OCI-LY3 (cell line): ENCODE results near the gene PILRA.
"Not testable (repeated sequence)": the region's sequence is repeated elsewhere in the genome, so short reads cannot be mapped to it uniquely, and the experiment has no call there.

Source experiments
- H2AFZ ChIP-seq: fragments of 200-600, 300-600 bp; shearing (Covaris generic); 2 replicates; pipeline ENCODE4 v1.6.0; 2014; ENCODE audit warnings: antibody characterized with exemption, low read depth, low read length
- H3K27ac ChIP-seq: fragments of 200-600, 300-600 bp; sonication (generic); 2 replicates; pipeline ENCODE4 v1.5.1; 2014; ENCODE audit warnings: mild to moderate bottlenecking, low read length, moderate library complexity, mixed read lengths
- H3K27me3 ChIP-seq: fragments of 200-600, 300-600 bp; sonication (generic); 2 replicates; pipeline ENCODE4 v1.6.1; 2014; ENCODE audit warnings: low read depth, low read length, mixed read lengths
- H3K36me3 ChIP-seq: fragments of 200-600, 300-600 bp; sonication (generic); replicated peaks from 2 replicates; pipeline ENCODE3; 2014; ENCODE audit warnings: low read depth, low read length, mixed read lengths
- H3K4me1 ChIP-seq: fragments of 300-600, 200-600 bp; sonication (generic); 2 replicates; pipeline ENCODE4 v1.6.1; 2014; ENCODE audit warnings: low read length, mixed read lengths
- H3K4me2 ChIP-seq: fragments of 200-600, 300-600 bp; sonication (generic); 2 replicates; pipeline ENCODE4 v1.6.1; 2014; ENCODE audit warnings: low read length, mixed read lengths
- H3K4me3 ChIP-seq: fragments of 300-600, 200-600 bp; sonication (generic); 2 replicates; pipeline ENCODE4 v1.5.1; 2014; ENCODE audit warnings: antibody characterized with exemption, mild to moderate bottlenecking, low read length, moderate library complexity
- H3K79me2 ChIP-seq: fragments of 300-600, 200-600 bp; shearing (Covaris generic); 2 replicates; pipeline ENCODE4 v1.6.1; 2014; ENCODE audit warnings: mild to moderate bottlenecking, low read length, mixed read lengths
- H3K9ac ChIP-seq: fragments of 300-600, 200-600 bp; shearing (Covaris generic); 2 replicates; pipeline ENCODE4 v1.6.0; 2014; ENCODE audit warnings: mild to moderate bottlenecking, low read length, moderate library complexity
- H3K9me3 ChIP-seq: fragments of 200-600, 300-600 bp; shearing (Covaris generic); 2 replicates; pipeline ENCODE4 v1.6.1; 2014; ENCODE audit warnings: low read length, mixed read lengths; ENCODE audit not compliant: insufficient read depth
- H4K20me1 ChIP-seq: fragments of 200-600, 300-600 bp; sonication (generic); 2 replicates; pipeline ENCODE4 v1.6.1; 2016; ENCODE audit warnings: low read length, mixed read lengths; ENCODE audit not compliant: insufficient read depth
- EZH2phosphoT487 ChIP-seq: fragments of 200-600 bp; shearing (Covaris generic); IDR thresholded peaks from 2 replicates; pipeline ENCODE4 v1.6.1; 2018; ENCODE audit warnings: antibody characterized with exemption, mixed run types, low read depth
- TF ChIP-seq, protein P1 (sequence below): fragments of 200-600, 300-600 bp; sonication (generic); IDR thresholded peaks from 2 replicates; pipeline ENCODE4 v1.5.1; 2014; ENCODE audit warnings: antibody characterized with exemption, low read length, low read depth

Gene PILRA

DNA sequence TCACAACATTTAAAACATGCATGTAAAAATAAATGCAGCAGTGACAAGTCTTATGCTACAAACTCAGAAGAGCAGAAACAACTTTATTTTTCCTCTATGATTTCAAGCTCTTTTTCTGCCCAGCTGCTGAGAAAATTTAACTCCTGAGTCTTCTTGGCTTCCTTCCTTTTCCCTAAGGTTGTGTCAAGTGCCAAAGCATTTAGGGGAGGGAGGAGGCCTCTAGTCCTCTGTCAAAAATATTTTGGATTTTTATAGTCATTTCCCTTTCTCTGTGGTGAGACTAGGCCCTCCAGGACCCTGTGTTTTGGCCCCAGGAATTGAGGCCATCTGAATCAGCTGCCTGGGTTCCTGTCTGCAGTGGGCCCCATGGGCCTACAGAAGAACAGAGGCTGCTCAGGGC is 26.4 kb upstream of the PILRA start:
- Histone ChIP-seq H3K79me2 (peaks cover 20% of the 10 kb centered on the region), H4K20me1 (peaks cover 3% of the 10 kb centered on the region; the same call in 1 of the 2 replicates)

DNA sequence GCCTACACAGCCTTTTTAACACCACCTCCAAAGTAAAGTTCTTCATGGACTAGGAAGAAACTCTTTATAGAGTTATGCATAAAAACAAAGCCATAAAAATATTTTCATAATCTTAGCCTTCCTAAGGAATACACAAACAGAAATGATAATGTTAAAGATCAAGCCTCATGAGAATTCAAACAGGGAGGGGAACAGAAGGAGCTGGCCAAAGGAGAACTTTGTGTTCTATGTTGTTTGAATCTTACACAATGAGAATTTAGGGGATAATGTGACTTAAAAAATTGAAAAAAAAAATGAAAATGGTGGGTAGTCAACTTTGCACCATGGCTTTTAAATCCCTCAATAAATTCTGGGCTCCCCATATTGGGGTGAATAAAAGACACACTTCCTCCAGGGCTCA is 24.5 kb upstream of the PILRA start:
- H3K36me3 ChIP-seq, result peaks cover 45% of the 10 kb centered on the region
- no peaks in the 10 kb centered on the region for H3K9me3 ChIP-seq
- no peak overlapping the region for H2AFZ ChIP-seq
- H3K27me3 ChIP-seq, result no peaks in the 10 kb centered on the region
- no peaks in the 10 kb centered on the region; the same call in 1 of the 2 replicates for H4K20me1 ChIP-seq
- H3K27ac ChIP-seq, result no peak overlapping the region
- H3K4me3 ChIP-seq, result no peak overlapping the region
- H3K79me2 ChIP-seq, result peaks cover 9% of the 10 kb centered on the region
- no peak overlapping the region for H3K9ac ChIP-seq
- TF ChIP-seq, protein P1, sequence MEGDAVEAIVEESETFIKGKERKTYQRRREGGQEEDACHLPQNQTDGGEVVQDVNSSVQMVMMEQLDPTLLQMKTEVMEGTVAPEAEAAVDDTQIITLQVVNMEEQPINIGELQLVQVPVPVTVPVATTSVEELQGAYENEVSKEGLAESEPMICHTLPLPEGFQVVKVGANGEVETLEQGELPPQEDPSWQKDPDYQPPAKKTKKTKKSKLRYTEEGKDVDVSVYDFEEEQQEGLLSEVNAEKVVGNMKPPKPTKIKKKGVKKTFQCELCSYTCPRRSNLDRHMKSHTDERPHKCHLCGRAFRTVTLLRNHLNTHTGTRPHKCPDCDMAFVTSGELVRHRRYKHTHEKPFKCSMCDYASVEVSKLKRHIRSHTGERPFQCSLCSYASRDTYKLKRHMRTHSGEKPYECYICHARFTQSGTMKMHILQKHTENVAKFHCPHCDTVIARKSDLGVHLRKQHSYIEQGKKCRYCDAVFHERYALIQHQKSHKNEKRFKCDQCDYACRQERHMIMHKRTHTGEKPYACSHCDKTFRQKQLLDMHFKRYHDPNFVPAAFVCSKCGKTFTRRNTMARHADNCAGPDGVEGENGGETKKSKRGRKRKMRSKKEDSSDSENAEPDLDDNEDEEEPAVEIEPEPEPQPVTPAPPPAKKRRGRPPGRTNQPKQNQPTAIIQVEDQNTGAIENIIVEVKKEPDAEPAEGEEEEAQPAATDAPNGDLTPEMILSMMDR, result no peak
- no peak for TF ChIP-seq EZH2phosphoT487
- no peak overlapping the region for H3K4me2 ChIP-seq
- H3K4me1 ChIP-seq, result peaks cover 13% of the 10 kb centered on the region

More for the DNA sequence above, 26.4 kb upstream of the PILRA start:
- H3K9me3 ChIP-seq, result no peaks in the 10 kb centered on the region
- H3K27me3 ChIP-seq, result no peaks in the 10 kb centered on the region
- H3K4me1 ChIP-seq, result peaks cover 17% of the 10 kb centered on the region
- no peak overlapping the region for H3K4me2 ChIP-seq
- H2AFZ ChIP-seq, result no peak overlapping the region
- H3K4me3 ChIP-seq, result no peak overlapping the region
- no peak overlapping the region for H3K9ac ChIP-seq
- no peak for TF ChIP-seq EZH2phosphoT487
- TF ChIP-seq, protein P1, result no peak
- H3K27ac ChIP-seq, result no peak overlapping the region
- peaks cover 44% of the 10 kb centered on the region for H3K36me3 ChIP-seq

DNA sequence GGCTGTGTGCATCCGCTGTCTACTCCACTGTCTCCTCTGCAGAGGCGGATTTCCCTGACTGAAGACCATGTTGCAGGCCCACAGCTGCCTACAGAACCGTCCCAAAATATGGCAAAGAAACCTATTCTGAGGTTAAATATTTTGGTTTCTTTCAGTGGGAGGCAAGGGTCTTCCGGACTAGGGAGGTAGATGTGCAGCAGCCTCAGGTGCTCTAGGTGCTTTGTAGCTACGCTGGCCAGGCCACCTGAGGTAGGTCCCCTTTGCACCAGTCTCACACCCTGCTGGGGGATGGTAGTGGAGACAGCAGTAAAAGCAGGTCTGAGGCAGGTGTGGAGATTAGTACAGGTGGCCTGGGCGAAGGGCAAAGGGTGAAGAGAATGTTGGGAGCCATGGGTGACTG is 23.5 kb upstream of the PILRA start:
- H3K36me3 ChIP-seq, result peaks cover 48% of the 10 kb centered on the region
- H2AFZ ChIP-seq, result no peak overlapping the region
- peaks cover 9% of the 10 kb centered on the region for H3K79me2 ChIP-seq

GRCh38 chr7:100351657-100352058 is 21.6 kb upstream of the PILRA start:
- Histone ChIP-seq H3K36me3 (peaks cover 56% of the 10 kb centered on the region), H2AFZ (no peak overlapping the region), H3K4me2 (no peak overlapping the region), H3K9me3 (no peaks in the 10 kb centered on the region), H3K79me2 (peaks cover 5% of the 10 kb centered on the region; the same call in 1 of the 2 replicates), H3K4me1 (no peaks in the 10 kb centered on the region), H3K4me3 (no peak overlapping the region), H3K27ac (no peak overlapping the region), H3K9ac (no peak overlapping the region), H4K20me1 (no peaks in the 10 kb centered on the region; the same call in 1 of the 2 replicates), H3K27me3 (no peaks in the 10 kb centered on the region)
- TF ChIP-seq, protein P1, result no peak
- TF ChIP-seq EZH2phosphoT487, result no peak

More for the DNA sequence above, 23.5 kb upstream of the PILRA start:
- no peak overlapping the region for H3K4me3 ChIP-seq
- H4K20me1 ChIP-seq, result no peaks in the 10 kb centered on the region; the same call in 1 of the 2 replicates
- H3K4me1 ChIP-seq, result peaks cover 4% of the 10 kb centered on the region
- no peaks in the 10 kb centered on the region for H3K27me3 ChIP-seq
- no peak overlapping the region for H3K4me2 ChIP-seq
- H3K9ac ChIP-seq, result no peak overlapping the region
- TF ChIP-seq EZH2phosphoT487, result no peak
- no peak overlapping the region for H3K27ac ChIP-seq
- H3K9me3 ChIP-seq, result no peaks in the 10 kb centered on the region

GRCh38 chr7:100352230-100352781 is 21.0 kb upstream of the PILRA start:
- peaks cover 50% of the 10 kb centered on the region for H3K36me3 ChIP-seq
- H3K4me1 ChIP-seq, H4K20me1 ChIP-seq: not testable (repeated sequence)

More at GRCh38 chr7:100352230-100352781, 21.0 kb upstream of the PILRA start:
- H3K9ac ChIP-seq, H3K27me3 ChIP-seq, H3K79me2 ChIP-seq, H3K27ac ChIP-seq, H3K4me2 ChIP-seq, H3K4me3 ChIP-seq, H3K9me3 ChIP-seq, H2AFZ ChIP-seq: not testable (repeated sequence)
